ENCODE data around the gene BATF3.

BATF3 gene

DNA sequence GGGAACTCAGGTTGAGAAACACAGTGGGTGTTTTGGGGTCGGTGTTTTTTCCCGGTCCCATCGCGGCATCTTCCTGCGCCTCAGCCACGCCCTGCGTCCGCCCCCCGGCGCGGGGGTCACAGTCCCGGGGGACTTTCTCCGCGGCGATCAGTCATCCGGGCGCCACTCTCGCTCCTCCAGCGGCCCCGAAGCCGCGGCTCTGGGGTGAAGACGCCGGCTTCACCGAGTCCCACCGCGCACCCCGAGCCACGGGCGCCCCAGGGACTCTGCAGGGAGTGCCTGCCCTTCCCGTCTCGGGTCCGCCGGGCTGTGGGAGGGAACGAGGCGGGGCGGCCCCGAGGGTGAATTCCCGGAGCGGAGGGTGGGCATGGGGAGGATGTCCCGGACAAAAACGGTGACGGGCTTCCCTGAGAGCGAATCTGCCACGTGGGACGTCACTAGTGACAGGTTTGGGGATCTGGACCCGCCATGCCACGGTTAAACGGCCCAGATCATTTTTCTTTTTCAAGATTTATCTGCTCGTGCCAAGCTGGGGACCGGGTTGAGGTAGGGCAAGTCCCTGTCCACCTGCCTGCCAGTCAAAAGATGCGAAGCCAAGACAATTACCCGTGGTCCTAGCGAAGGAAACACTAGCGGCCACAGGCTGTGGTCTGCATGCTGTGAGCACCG, 717 bp upstream of the BATF3 start:
- Histone ChIP-seq H2BK15ac (ENCODE audit: low read length) (no peak overlapping the region), H3K9me3 (replicated peaks in 1 of 2; ENCODE audit: control insufficient read depth in 2 of 2, insufficient read depth in 1 of 2, low read depth in 1 of 2, low read length in 2 of 2) (no peaks in the 10 kb centered on the region), H3K4me2 (ENCODE audit: insufficient read depth, low read length, poor library complexity, severe bottlenecking) (peak overlapping the region; percentile 95), H2AK5ac (ENCODE audit: low read depth, low read length) (peak overlapping the region; percentile 54), H4K91ac (ENCODE audit: low read depth, low read length, poor library complexity) (no peak overlapping the region), H2BK120ac (ENCODE audit: low read depth, low read length) (no peak overlapping the region), H3K4ac (ENCODE audit: low read length) (no peak overlapping the region), H2AFZ (ENCODE audit: low read length) (peak overlapping the region; percentile 90), H3K27me3 (ENCODE audit: control insufficient read depth in 3 of 3, insufficient read depth in 3 of 3, low read depth in 1 of 3, low read length in 3 of 3) (peaks cover 10 to 67% (median 40%) of the 10 kb centered on the region in 3 experiments), H3K9ac (ENCODE audit: low read depth, low read length, poor library complexity) (no peak overlapping the region), H3K79me1 (ENCODE audit: low read depth, low read length) (no peaks in the 10 kb centered on the region), H3K36me3 (replicated peaks in 1 of 2; ENCODE audit: control insufficient read depth in 2 of 2, insufficient read depth in 2 of 2, low read length in 2 of 2) (no peaks in the 10 kb centered on the region), H3K27ac (replicated peaks; ENCODE audit: low read length) (no peak overlapping the region), H3K18ac (ENCODE audit: low read length) (peak overlapping the region; percentile 68), H4K8ac (ENCODE audit: low read depth, low read length) (no peak overlapping the region), H3K23ac (ENCODE audit: low read depth, low read length, poor library complexity) (no peak overlapping the region), H2BK12ac (ENCODE audit: low read length) (no peak overlapping the region), H2BK5ac (ENCODE audit: low read length) (no peak overlapping the region), H3K14ac (ENCODE audit: low read length) (no peak overlapping the region), H3K4me1 (ENCODE audit: control insufficient read depth in 2 of 2, insufficient read depth in 1 of 2, low read depth in 1 of 2, low read length in 2 of 2) (peaks cover 0 to 7% of the 10 kb centered on the region in 2 donors), H3K4me3 (ENCODE audit: low read length in 2 of 2) (peak overlapping the region; percentile 43 to 78)
- no CpG with 5 or more reads among the region's 56 CpGs for WGBS, 2 donors (ENCODE audit: extremely low coverage in 2 of 2, insufficient read length in 2 of 2, insufficient replicate concordance in 1 of 2)
- no peak for DNase-seq (ENCODE audit: low spot score)

DNA sequence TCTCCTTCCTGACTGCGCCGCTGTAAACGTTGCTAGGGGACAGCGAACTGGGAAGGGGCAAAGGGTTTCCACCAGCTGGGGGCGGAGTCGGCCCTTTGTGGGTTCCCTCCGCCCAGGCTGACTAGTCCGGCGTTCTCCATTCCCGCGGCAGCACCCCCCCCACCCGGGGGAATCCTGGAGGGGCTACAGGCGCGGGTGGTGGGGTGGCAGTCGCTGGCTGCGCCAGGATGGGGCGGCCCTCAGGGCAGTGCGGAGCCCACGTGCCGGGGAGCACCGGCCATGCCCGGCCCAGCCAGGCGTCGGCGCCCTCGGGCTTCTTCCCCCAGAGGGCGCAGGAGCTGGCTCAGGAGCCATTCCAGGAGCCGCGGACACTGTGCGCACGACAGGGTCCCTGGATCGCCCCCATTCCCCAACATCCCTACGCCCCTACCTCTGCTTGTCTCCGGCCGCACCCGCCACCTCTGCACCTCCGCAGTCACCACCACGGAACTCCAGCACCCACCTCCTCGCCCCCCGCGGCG, 476 bp downstream of the BATF3 start:
- Histone ChIP-seq H3K4ac (ENCODE audit: low read length) (no peak overlapping the region), H3K4me3 (ENCODE audit: low read length in 2 of 2) (peak overlapping the region; percentile 43 to 76), H4K91ac (ENCODE audit: low read depth, low read length, poor library complexity) (no peak overlapping the region), H3K9me3 (replicated peaks in 1 of 2; ENCODE audit: control insufficient read depth in 2 of 2, insufficient read depth in 1 of 2, low read depth in 1 of 2, low read length in 2 of 2) (no peaks in the 10 kb centered on the region), H4K8ac (ENCODE audit: low read depth, low read length) (no peak overlapping the region), H2BK120ac (ENCODE audit: low read depth, low read length) (peak overlapping the region; percentile 72), H3K27me3 (ENCODE audit: control insufficient read depth in 3 of 3, insufficient read depth in 3 of 3, low read depth in 1 of 3, low read length in 3 of 3) (peaks cover 10 to 67% (median 40%) of the 10 kb centered on the region in 3 experiments), H3K18ac (ENCODE audit: low read length) (peak overlapping the region; percentile 86), H2BK12ac (ENCODE audit: low read length) (no peak overlapping the region), H3K4me1 (ENCODE audit: control insufficient read depth in 2 of 2, insufficient read depth in 1 of 2, low read depth in 1 of 2, low read length in 2 of 2) (peaks cover 5 to 11% of the 10 kb centered on the region in 2 donors), H2BK15ac (ENCODE audit: low read length) (peak overlapping the region; percentile 24), H3K23ac (ENCODE audit: low read depth, low read length, poor library complexity) (peak overlapping the region; percentile 82), H3K27ac (replicated peaks; ENCODE audit: low read length) (no peak overlapping the region), H3K79me1 (ENCODE audit: low read depth, low read length) (no peaks in the 10 kb centered on the region), H3K36me3 (replicated peaks in 1 of 2; ENCODE audit: control insufficient read depth in 2 of 2, insufficient read depth in 2 of 2, low read length in 2 of 2) (no peaks in the 10 kb centered on the region), H3K14ac (ENCODE audit: low read length) (no peak overlapping the region), H2AFZ (ENCODE audit: low read length) (peak overlapping the region; percentile 90), H3K4me2 (ENCODE audit: insufficient read depth, low read length, poor library complexity, severe bottlenecking) (peak overlapping the region; percentile 95), H3K9ac (ENCODE audit: low read depth, low read length, poor library complexity) (peak overlapping the region; percentile 78), H2AK5ac (ENCODE audit: low read depth, low read length) (peak overlapping the region; percentile 24), H2BK5ac (ENCODE audit: low read length) (no peak overlapping the region)
- DNase-seq (ENCODE audit: low spot score): no peak
- no CpG with 5 or more reads among the region's 42 CpGs for WGBS, 2 donors (ENCODE audit: extremely low coverage in 2 of 2, insufficient read length in 2 of 2, insufficient replicate concordance in 1 of 2)

DNA sequence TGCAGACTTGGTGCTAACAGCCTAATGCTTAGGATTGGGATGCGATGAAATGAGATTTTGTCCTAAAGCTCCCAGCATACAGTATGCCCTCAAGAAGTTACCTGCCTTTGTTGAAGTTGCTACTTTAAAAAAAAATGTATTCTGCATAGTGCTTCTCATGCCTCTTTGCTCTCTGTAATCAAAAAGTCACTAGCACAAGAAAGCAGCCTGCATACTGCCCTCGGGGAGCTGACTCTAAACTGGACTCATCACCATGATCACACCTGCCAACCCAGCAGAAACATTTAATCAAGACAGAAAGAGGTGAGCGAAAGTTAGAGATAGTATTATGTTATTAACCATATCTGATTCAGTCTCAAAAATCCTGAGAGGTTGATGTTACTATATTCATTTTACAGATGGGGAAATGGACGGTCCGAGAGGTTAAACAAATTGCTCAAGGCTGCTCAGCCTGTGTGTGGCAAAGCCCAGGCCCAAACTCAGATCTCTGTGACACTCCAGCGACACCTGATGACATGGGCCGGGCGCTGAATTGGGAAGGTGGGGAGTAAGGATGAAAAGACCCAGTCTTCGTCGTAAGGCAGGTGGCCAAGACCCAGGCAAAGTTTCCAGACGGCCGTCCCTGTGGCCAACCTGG, 1.1 kb downstream of the BATF3 start:
- Histone ChIP-seq H3K23ac (ENCODE audit: low read depth, low read length, poor library complexity) (no peak overlapping the region), H3K27ac (replicated peaks; ENCODE audit: low read length) (no peak overlapping the region), H4K91ac (ENCODE audit: low read depth, low read length, poor library complexity) (no peak overlapping the region), H2AK5ac (ENCODE audit: low read depth, low read length) (peak overlapping the region; percentile 24), H3K9ac (ENCODE audit: low read depth, low read length, poor library complexity) (no peak overlapping the region), H4K8ac (ENCODE audit: low read depth, low read length) (no peak overlapping the region), H3K4me3 (ENCODE audit: low read length in 2 of 2) (peak overlapping the region in 1 of 2 donors; percentile 43), H2BK5ac (ENCODE audit: low read length) (no peak overlapping the region), H2BK15ac (ENCODE audit: low read length) (peak overlapping the region; percentile 24), H3K4ac (ENCODE audit: low read length) (no peak overlapping the region), H3K27me3 (ENCODE audit: control insufficient read depth in 3 of 3, insufficient read depth in 3 of 3, low read depth in 1 of 3, low read length in 3 of 3) (peaks cover 10 to 66% (median 40%) of the 10 kb centered on the region in 3 experiments), H3K18ac (ENCODE audit: low read length) (peak overlapping the region; percentile 53), H3K36me3 (replicated peaks in 1 of 2; ENCODE audit: control insufficient read depth in 2 of 2, insufficient read depth in 2 of 2, low read length in 2 of 2) (no peaks in the 10 kb centered on the region), H3K14ac (ENCODE audit: low read length) (no peak overlapping the region), H2BK12ac (ENCODE audit: low read length) (no peak overlapping the region), H3K4me2 (ENCODE audit: insufficient read depth, low read length, poor library complexity, severe bottlenecking) (peak overlapping the region; percentile 95), H3K4me1 (ENCODE audit: control insufficient read depth in 2 of 2, insufficient read depth in 1 of 2, low read depth in 1 of 2, low read length in 2 of 2) (peaks cover 5 to 11% of the 10 kb centered on the region in 2 donors), H3K9me3 (replicated peaks in 1 of 2; ENCODE audit: control insufficient read depth in 2 of 2, insufficient read depth in 1 of 2, low read depth in 1 of 2, low read length in 2 of 2) (no peaks in the 10 kb centered on the region), H3K79me1 (ENCODE audit: low read depth, low read length) (no peaks in the 10 kb centered on the region), H2AFZ (ENCODE audit: low read length) (peak overlapping the region; percentile 90), H2BK120ac (ENCODE audit: low read depth, low read length) (no peak overlapping the region)
- no peak for DNase-seq (ENCODE audit: low spot score)
- whole genome bisulfite sequencing, 2 donors (ENCODE audit: extremely low coverage in 2 of 2, insufficient read length in 2 of 2, insufficient replicate concordance in 1 of 2): no CpG with 5 or more reads among the region's 12 CpGs

DNA sequence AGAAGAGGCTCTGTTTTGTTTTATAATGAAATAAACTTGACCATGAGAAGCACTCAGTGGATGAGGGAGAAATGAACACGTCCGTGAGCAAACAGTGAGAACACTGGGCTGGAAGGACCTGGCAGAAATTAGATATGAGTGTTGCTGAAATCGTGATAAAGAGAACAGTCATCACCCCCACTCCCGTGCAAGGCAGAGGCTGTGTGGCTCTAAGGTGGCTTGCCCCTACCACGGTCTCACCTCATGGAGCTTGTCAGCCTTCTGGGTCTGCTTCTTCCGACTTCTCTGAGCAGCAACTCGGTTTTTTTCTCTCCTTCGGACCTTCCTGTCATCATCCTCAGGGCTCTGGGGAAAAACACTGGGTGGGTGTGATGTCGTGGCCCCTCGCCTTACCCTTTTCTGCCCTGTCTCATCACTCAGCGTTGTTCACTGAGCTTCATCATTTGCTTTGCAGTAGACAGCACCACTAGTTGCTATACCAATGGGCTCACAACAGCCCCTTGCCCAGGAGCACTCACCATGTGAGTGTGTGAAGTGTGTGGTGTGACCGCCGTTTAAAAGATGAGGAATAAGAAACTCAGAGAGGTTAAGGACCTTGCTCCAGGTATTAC, 2.8 kb downstream of the BATF3 start:
- Histone ChIP-seq H2BK15ac (ENCODE audit: low read length) (no peak overlapping the region), H2AK5ac (ENCODE audit: low read depth, low read length) (no peak overlapping the region), H3K4me1 (ENCODE audit: control insufficient read depth in 2 of 2, insufficient read depth in 1 of 2, low read depth in 1 of 2, low read length in 2 of 2) (peaks cover 5 to 11% of the 10 kb centered on the region in 2 donors), H2BK120ac (ENCODE audit: low read depth, low read length) (no peak overlapping the region), H4K91ac (ENCODE audit: low read depth, low read length, poor library complexity) (no peak overlapping the region), H3K14ac (ENCODE audit: low read length) (no peak overlapping the region), H3K4me2 (ENCODE audit: insufficient read depth, low read length, poor library complexity, severe bottlenecking) (no peak overlapping the region), H2BK12ac (ENCODE audit: low read length) (no peak overlapping the region), H3K4me3 (ENCODE audit: low read length in 2 of 2) (no peak overlapping the region), H2BK5ac (ENCODE audit: low read length) (no peak overlapping the region), H2AFZ (ENCODE audit: low read length) (no peak overlapping the region), H3K9me3 (replicated peaks in 1 of 2; ENCODE audit: control insufficient read depth in 2 of 2, insufficient read depth in 1 of 2, low read depth in 1 of 2, low read length in 2 of 2) (no peaks in the 10 kb centered on the region), H3K79me1 (ENCODE audit: low read depth, low read length) (no peaks in the 10 kb centered on the region), H3K36me3 (replicated peaks in 1 of 2; ENCODE audit: control insufficient read depth in 2 of 2, insufficient read depth in 2 of 2, low read length in 2 of 2) (no peaks in the 10 kb centered on the region), H3K4ac (ENCODE audit: low read length) (no peak overlapping the region), H3K23ac (ENCODE audit: low read depth, low read length, poor library complexity) (no peak overlapping the region), H3K27ac (replicated peaks; ENCODE audit: low read length) (no peak overlapping the region), H3K27me3 (ENCODE audit: control insufficient read depth in 3 of 3, insufficient read depth in 3 of 3, low read depth in 1 of 3, low read length in 3 of 3) (peaks cover 10 to 51% (median 40%) of the 10 kb centered on the region in 3 experiments), H3K18ac (ENCODE audit: low read length) (no peak overlapping the region), H4K8ac (ENCODE audit: low read depth, low read length) (no peak overlapping the region), H3K9ac (ENCODE audit: low read depth, low read length, poor library complexity) (no peak overlapping the region)
- no CpG with 5 or more reads among the region's 13 CpGs for WGBS, 2 donors (ENCODE audit: extremely low coverage in 2 of 2, insufficient read length in 2 of 2, insufficient replicate concordance in 1 of 2)
- DNase-seq (ENCODE audit: low spot score): no peak
